Liver (tissue), 9 donors: ENCODE measurements around the gene SEC14L5. TPM values are rescaled to one million over a fixed set of nuclear protein-coding genes. Genes with fewer than 3 reads are reported as not detected.

Source experiments
- DNase-seq: peaks from one replicate; pipeline ENCODE4 v3.0.0-alpha.2; 2017; ENCODE audit warnings: low spot score
- H3K27ac ChIP-seq, 2 donors: one replicate each; pipeline ENCODE4 v1.7.0; 2013; ENCODE audit warnings: inconsistent platforms in 2 of 2, low read length in 2 of 2, control low read depth in 1 of 2, low read depth in 1 of 2, mild to moderate bottlenecking in 1 of 2
- H3K27me3 ChIP-seq, 4 donors: one replicate each; pipeline versions ENCODE4 v1.6.1 to v1.7.0; 2013; ENCODE audit warnings: low read length in 3 of 4, inconsistent platforms in 1 of 4, mild to moderate bottlenecking in 1 of 4, moderate library complexity in 1 of 4; ENCODE audit not compliant: control insufficient read depth in 4 of 4, insufficient read depth in 4 of 4
- H3K36me3 ChIP-seq, 4 donors: one replicate each; pipeline versions ENCODE4 v1.6.1 to v1.7.0; 2013; ENCODE audit warnings: low read length in 3 of 4, mild to moderate bottlenecking in 3 of 4, low read depth in 1 of 4, moderate library complexity in 1 of 4; ENCODE audit not compliant: control insufficient read depth in 4 of 4, insufficient read depth in 3 of 4
- H3K4me1 ChIP-seq, 4 donors: one replicate each; pipeline versions ENCODE4 v1.6.1 to v1.7.0; 2013; ENCODE audit warnings: low read length in 3 of 4, mild to moderate bottlenecking in 3 of 4, moderate library complexity in 1 of 4; ENCODE audit not compliant: control insufficient read depth in 4 of 4, insufficient read depth in 4 of 4
- H3K4me3 ChIP-seq, 3 donors: one replicate each; pipeline versions ENCODE4 v1.6.1 to v1.7.0; 2013; ENCODE audit warnings: low read length in 3 of 3, control low read depth in 1 of 3, low read depth in 1 of 3, mild to moderate bottlenecking in 1 of 3
- H3K9ac ChIP-seq, 2 donors: one replicate each; pipeline ENCODE4 v1.7.0; 2013; ENCODE audit warnings: low read length in 2 of 2, mild to moderate bottlenecking in 2 of 2, moderate library complexity in 2 of 2, control low read depth in 1 of 2, low read depth in 1 of 2
- H3K9me3 ChIP-seq, 4 donors: one replicate each; pipeline versions ENCODE4 v1.6.1 to v1.7.0; 2013; ENCODE audit warnings: low read length in 3 of 4; ENCODE audit not compliant: control insufficient read depth in 4 of 4
- EGR1 ChIP-seq, 2 donors: IDR thresholded peaks; 2 replicates each; pipeline ENCODE4 v1.6.1; 2016 to 2018; ENCODE audit warnings: antibody characterized with exemption in 2 of 2, low read depth in 2 of 2
- FOXA1 ChIP-seq: IDR thresholded peaks from 2 replicates; pipeline ENCODE4 v1.6.1; 2016; ENCODE audit warnings: antibody characterized with exemption
- FOXA2 ChIP-seq: IDR thresholded peaks from 2 replicates; pipeline ENCODE4 v1.6.1; 2016; ENCODE audit warnings: antibody characterized with exemption
- GABPA ChIP-seq, 2 donors: IDR thresholded peaks in 1 of 2; conservative IDR thresholded peaks in 1 of 2; 2 replicates each; pipeline ENCODE4 v1.6.1; 2016; ENCODE audit warnings: antibody characterized with exemption in 2 of 2, mild to moderate bottlenecking in 1 of 2, moderate library complexity in 1 of 2
- HNF4A ChIP-seq, 2 donors: conservative IDR thresholded peaks; 2 replicates each; pipeline ENCODE4 v1.6.1; 2016; ENCODE audit warnings: antibody characterized with exemption in 2 of 2, mild to moderate bottlenecking in 2 of 2
- JUND ChIP-seq, 2 donors: IDR thresholded peaks; 2 replicates each; pipeline ENCODE4 v1.6.1; 2016; ENCODE audit warnings: antibody characterized with exemption in 2 of 2
- MAX ChIP-seq: IDR thresholded peaks from 2 replicates; pipeline ENCODE4 v1.6.1; 2016; ENCODE audit warnings: antibody characterized with exemption
- NR2F2 ChIP-seq: IDR thresholded peaks from 2 replicates; pipeline ENCODE4 v1.6.1; 2016; ENCODE audit warnings: antibody characterized with exemption
- REST ChIP-seq: IDR thresholded peaks from 2 replicates; pipeline ENCODE4 v1.6.1; 2016; ENCODE audit warnings: antibody characterized with exemption, mild to moderate bottlenecking
- TAF1 ChIP-seq: conservative IDR thresholded peaks from 2 replicates; pipeline ENCODE4 v1.6.1; 2016; ENCODE audit warnings: antibody characterized with exemption, mild to moderate bottlenecking
- YY1 ChIP-seq: IDR thresholded peaks from 2 replicates; pipeline ENCODE4 v1.6.1; 2016; ENCODE audit warnings: antibody characterized with exemption, mild to moderate bottlenecking
- WGBS: extraction: QIAGEN DNeasy Blood & Tissue Kit; methylation state at CpG from one replicate; pipeline ENCODE4 v1.1.7; 2013; 5-methylcytosine and 5-hydroxymethylcytosine counted together
- polyA plus RNA-seq, 2 donors: library from polyadenylated mRNA; stranded (reverse) in 1 of 2; unstranded in 1 of 2; fragments of 200-250 nt in 1 of 2; fragments of >200 nt in 1 of 2; fragmentation: Nextera tagmentation in 1 of 2; extraction: Ambion mirVana in 1 of 2; gene quantifications; one replicate each; pipeline versions ENCODE4 v1.2.1 to v1.2.3, GENCODE V29; 2013 to 2015
- total RNA-seq, 2 donors: library from RNA; depleted of rRNA; stranded (reverse); fragments of >200 nt; gene quantifications; one replicate each; pipeline ENCODE4 v1.2.3, GENCODE V29; 2014
- TF ChIP-seq, protein P1 (sequence below): fragments of 150-350 bp; IDR thresholded peaks from 2 replicates; pipeline ENCODE4 v1.5.1; 2017; ENCODE audit warnings: improper control_type of control experiment, low read depth, low read length; ENCODE audit not compliant: missing input control
- TF ChIP-seq, protein P2 (sequence below): IDR thresholded peaks from 2 replicates; pipeline ENCODE4 v1.6.1; 2016; ENCODE audit warnings: antibody characterized with exemption
- donor health status: healthy.
- donor health status: healthy.
- donor health status: healthy.
- donor health status: healthy.
- donor health status: healthy.

The SEC14L5 gene
- total and polyA plus RNA-seq, 4 donors, result 0.03 to 0.65 (median 0.12) TPM

DNA sequence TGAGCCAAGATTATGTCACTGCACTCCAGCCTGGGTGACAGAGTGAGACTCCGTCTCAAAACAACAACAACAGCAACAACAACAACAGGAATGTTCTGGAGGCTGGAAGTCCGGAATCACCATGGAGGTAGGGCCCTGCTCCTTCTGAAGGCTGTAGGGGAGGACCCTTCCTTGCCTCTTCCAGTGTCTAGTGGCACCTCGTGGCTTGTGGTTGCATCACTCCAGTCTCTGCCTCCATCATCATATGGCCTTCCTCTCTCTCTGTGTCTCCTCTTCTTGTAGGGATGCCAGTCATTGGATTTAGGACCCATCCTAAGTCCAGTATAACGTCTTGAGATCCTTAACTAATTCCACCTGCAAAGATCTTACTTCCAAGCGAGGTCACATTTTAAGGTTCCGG is 61.6 kb downstream of the SEC14L5 start:
- WGBS, result 70% methylated on average over 6 of the region's 6 CpGs
- no peak for DNase-seq
- Histone ChIP-seq H3K27me3 (no peaks in the 10 kb centered on the region), H3K9ac (no peak overlapping the region), H3K4me3 (no peak overlapping the region), H3K9me3 (no peaks in the 10 kb centered on the region), H3K27ac (no peak overlapping the region), H3K4me1 (peaks cover 0 to 4% (median 3%) of the 10 kb centered on the region in 4 donors), H3K36me3 (no peaks in the 10 kb centered on the region)
- TF ChIP-seq REST (no peak), JUND (IDR thresholded peaks at IDR 0.05) (no peak), YY1 (no peak), GABPA (IDR thresholded peaks at IDR 0.05 in 1 of 2, conservative IDR thresholded peaks at IDR 0.05 in 1 of 2) (no peak), TAF1 (no peak), FOXA2 (no peak), NR2F2 (no peak)
- TF ChIP-seq, protein P1, sequence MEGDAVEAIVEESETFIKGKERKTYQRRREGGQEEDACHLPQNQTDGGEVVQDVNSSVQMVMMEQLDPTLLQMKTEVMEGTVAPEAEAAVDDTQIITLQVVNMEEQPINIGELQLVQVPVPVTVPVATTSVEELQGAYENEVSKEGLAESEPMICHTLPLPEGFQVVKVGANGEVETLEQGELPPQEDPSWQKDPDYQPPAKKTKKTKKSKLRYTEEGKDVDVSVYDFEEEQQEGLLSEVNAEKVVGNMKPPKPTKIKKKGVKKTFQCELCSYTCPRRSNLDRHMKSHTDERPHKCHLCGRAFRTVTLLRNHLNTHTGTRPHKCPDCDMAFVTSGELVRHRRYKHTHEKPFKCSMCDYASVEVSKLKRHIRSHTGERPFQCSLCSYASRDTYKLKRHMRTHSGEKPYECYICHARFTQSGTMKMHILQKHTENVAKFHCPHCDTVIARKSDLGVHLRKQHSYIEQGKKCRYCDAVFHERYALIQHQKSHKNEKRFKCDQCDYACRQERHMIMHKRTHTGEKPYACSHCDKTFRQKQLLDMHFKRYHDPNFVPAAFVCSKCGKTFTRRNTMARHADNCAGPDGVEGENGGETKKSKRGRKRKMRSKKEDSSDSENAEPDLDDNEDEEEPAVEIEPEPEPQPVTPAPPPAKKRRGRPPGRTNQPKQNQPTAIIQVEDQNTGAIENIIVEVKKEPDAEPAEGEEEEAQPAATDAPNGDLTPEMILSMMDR, result no peak

DNA sequence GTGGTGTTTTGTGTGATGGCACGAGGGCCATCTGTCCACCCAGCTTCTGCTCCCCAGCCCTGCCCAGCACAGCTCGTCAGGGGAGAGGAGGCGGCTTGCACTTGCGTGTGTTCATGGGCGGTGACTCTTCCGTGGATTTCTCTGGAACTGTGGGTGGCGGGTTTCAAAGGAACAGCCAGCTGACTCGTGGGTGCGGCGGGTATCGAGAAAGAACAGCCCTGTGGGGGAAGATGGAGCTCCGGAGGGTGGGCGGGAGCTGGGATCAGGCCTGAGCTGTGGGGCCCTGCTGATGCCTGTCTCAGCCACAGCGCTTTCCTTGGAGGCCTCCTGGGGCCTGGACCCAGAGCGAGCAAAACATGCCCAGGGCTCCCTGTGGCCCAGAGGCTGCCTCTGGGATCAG is 62.4 kb downstream of the SEC14L5 start:
- DNase-seq, result no peak
- peaks cover 0 to 4% (median 3%) of the 10 kb centered on the region in 4 donors for H3K4me1 ChIP-seq
- WGBS, result 68% methylated on average over 15 of the region's 15 CpGs
- peaks cover 0 to 3% (median 0%) of the 10 kb centered on the region in 4 donors for H3K36me3 ChIP-seq
- no peaks in the 10 kb centered on the region for H3K27me3 ChIP-seq
- no peak overlapping the region for H3K9ac ChIP-seq
- H3K4me3 ChIP-seq, result no peak overlapping the region
- H3K27ac ChIP-seq, result no peak overlapping the region
- H3K9me3 ChIP-seq, result no peaks in the 10 kb centered on the region
- TF ChIP-seq MAX, result no peak
- no peak for TF ChIP-seq JUND (IDR thresholded peaks at IDR 0.05)
- TF ChIP-seq, protein P2, sequence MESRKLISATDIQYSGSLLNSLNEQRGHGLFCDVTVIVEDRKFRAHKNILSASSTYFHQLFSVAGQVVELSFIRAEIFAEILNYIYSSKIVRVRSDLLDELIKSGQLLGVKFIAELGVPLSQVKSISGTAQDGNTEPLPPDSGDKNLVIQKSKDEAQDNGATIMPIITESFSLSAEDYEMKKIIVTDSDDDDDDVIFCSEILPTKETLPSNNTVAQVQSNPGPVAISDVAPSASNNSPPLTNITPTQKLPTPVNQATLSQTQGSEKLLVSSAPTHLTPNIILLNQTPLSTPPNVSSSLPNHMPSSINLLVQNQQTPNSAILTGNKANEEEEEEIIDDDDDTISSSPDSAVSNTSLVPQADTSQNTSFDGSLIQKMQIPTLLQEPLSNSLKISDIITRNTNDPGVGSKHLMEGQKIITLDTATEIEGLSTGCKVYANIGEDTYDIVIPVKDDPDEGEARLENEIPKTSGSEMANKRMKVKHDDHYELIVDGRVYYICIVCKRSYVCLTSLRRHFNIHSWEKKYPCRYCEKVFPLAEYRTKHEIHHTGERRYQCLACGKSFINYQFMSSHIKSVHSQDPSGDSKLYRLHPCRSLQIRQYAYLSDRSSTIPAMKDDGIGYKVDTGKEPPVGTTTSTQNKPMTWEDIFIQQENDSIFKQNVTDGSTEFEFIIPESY, result no peak
- TF ChIP-seq FOXA1, result no peak
- no peak for TF ChIP-seq NR2F2
- no peak for TF ChIP-seq HNF4A (conservative IDR thresholded peaks at IDR 0.05)
- no peak for TF ChIP-seq EGR1 (IDR thresholded peaks at IDR 0.05; ENCODE audit: low read depth in 2 of 2)
